ENCODE results near the gene RPLP2.

- no peak for TF ChIP-seq CTCF (IDR thresholded peaks at IDR 0.05 in 4 of 5, conservative IDR thresholded peaks at IDR 0.05 in 1 of 5)
- no peak for TF ChIP-seq POLR2A (IDR thresholded peaks at IDR 0.05)
Observed at GRCh38 chr11:765802-766091, 44.0 kb upstream of the RPLP2 start.
